Astrocyte of the spinal cord (primary cell): ENCODE data around the gene PPT2.

ENCODE experiments used
- DNase-seq: peaks from one replicate; pipeline ENCODE4 v3.0.0; 2011; ENCODE audit warnings: low read depth, low spot score
- H3K4me3 ChIP-seq: 2 replicates; pipeline ENCODE4 v1.5.1; 2011; ENCODE audit warnings: low read depth, mild to moderate bottlenecking, low read length, moderate library complexity
- CTCF ChIP-seq: IDR thresholded peaks from 2 replicates; pipeline ENCODE4 v1.5.1; 2012; ENCODE audit warnings: low read depth, mild to moderate bottlenecking, low read length, inconsistent platforms
- in situ Hi-C: cut with HindIII; loops from 2 replicates; pipeline ENCODE4 v1.10.0; 2017; ENCODE audit warnings: low sequenced_read_pairs

The PPT2 gene

DNA sequence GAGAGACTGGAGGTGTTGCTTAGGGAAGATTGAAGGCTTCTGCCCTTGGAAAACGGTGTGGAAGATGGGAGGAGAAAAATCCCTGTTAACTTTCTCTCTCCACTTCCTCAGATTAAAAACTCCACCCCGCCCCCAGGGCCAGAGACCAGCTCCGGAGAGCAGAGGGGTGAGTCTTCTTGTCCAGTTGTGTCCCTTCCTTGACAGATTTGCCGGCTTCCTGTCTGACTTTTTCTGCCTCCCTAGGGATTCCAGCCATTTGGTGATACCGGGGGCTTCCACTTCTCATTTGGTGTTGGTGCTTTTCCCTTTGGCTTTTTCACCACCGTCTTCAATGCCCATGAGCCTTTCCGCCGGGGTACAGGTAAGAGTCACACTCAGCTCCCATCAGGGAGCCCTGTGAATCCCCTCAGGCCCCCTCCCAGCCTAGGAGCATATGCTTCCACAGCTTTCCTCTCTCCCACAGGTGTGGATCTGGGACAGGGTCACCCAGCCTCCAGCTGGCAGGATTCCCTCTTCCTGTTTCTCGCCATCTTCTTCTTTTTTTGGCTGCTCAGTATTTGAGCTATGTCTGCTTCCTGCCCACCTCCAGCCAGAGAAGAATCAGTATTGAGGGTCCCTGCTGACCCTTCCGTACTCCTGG, 25.9 kb downstream of the PPT2 start:
- no peak overlapping the region for H3K4me3 ChIP-seq
- no peak for DNase-seq
- TF ChIP-seq CTCF: no peak
- in situ Hi-C loops: no loop called here

GRCh38 chr6:32181148-32181702, 27.3 kb downstream of the PPT2 start:
- in situ Hi-C loops: no loop called here
- no peak for TF ChIP-seq CTCF
- DNase-seq: no peak
- H3K4me3 ChIP-seq: no peak overlapping the region

- H3K4me3 ChIP-seq: no peak overlapping the region
- no peak for DNase-seq
- TF ChIP-seq CTCF: no peak
- in situ Hi-C loops: no loop called here
Observed at GRCh38 chr6:32181915-32182529, 28.1 kb downstream of the PPT2 start.

DNA sequence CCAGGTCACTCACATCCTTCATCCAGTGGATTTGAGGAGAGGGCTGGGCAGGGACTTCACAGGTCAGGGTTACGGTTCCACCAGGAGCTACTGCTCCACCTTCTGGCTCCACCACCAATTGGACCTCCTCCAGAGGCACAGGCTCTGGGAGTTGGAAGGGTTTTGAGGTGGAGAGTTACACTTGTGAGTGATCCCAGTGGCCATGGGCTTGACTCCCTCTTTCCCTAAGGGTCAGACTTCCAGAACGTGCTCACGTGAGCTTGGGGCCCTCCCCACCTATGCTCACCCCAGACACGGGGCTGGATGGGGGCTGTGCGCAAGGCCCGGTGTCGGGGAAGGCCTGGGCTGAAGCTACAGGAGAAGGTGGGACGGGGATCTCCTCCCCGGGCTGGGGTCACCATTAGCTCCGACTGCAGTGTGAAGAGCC, 28.6 kb downstream of the PPT2 start:
- in situ Hi-C loops: no loop called here
- DNase-seq: no peak
- TF ChIP-seq CTCF: no peak
- no peak overlapping the region for H3K4me3 ChIP-seq

GRCh38 chr6:32183030-32183429, 29.1 kb downstream of the PPT2 start:
- in situ Hi-C loops: no loop called here

DNA sequence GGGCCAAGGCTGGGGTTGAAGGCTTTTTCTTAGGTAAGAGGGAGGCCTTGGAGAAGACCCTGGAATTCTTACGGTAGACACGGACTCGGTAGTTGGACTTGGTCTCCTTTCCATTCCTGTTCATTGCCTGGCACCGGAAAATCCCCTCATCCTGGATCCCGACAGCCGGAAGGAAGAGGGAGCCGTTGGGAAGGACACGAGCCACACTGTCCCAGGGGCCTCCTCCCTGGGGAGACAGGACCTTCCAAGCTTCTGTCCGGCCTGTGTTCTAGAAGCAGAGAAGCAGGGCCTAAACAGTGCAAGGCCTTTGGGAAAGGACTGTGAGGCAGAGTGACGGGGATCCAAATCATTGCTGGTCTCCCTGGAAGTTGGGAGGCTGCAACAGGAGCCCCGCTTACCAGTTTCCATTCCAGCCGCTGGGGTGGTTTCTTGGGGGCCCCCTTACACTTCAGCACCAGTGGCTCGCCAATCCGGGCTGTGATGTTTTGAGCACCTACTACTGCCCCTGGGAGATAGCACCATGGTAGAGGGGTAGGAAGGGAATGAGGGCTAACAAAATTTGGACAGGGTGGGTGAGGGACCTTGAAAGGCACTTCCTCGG, 29.6 kb downstream of the PPT2 start:
- no peak overlapping the region for H3K4me3 ChIP-seq
- in situ Hi-C loops: no loop called here
- no peak for DNase-seq
- no peak for TF ChIP-seq CTCF

More at GRCh38 chr6:32183030-32183429, 29.1 kb downstream of the PPT2 start:
- H3K4me3 ChIP-seq: no peak overlapping the region
- no peak for TF ChIP-seq CTCF
- DNase-seq: no peak
